Measurements from ENCODE around the gene TACR1.

The TACR1 gene

GRCh38 chr2:75047992-75048625 is 151.2 kb downstream of the TACR1 start:
- DNase-seq (ENCODE audit: low read depth in 2 of 2), result no peak

- no peak for DNase-seq (ENCODE audit: low read depth in 2 of 2)
Observed at GRCh38 chr2:75047189-75047991, 151.9 kb downstream of the TACR1 start.

GRCh38 chr2:75045526-75046050 is 153.7 kb downstream of the TACR1 start:
- DNase-seq (ENCODE audit: low read depth in 2 of 2), result no peak

- DNase-seq (ENCODE audit: low read depth in 2 of 2), result no peak
Observed at GRCh38 chr2:75044291-75044690, 155.0 kb downstream of the TACR1 start.

GRCh38 chr2:75042823-75043222 is 156.5 kb downstream of the TACR1 start:
- DNase-seq (ENCODE audit: low read depth in 2 of 2), result no peak

- no peak for DNase-seq (ENCODE audit: low read depth in 2 of 2)
Observed at GRCh38 chr2:75041731-75042600, 157.4 kb downstream of the TACR1 start.

- DNase-seq (ENCODE audit: low read depth in 2 of 2), result no peak
Observed at GRCh38 chr2:75041226-75041625, 158.1 kb downstream of the TACR1 start.

GRCh38 chr2:75035444-75036353 is 163.6 kb downstream of the TACR1 start:
- DNase-seq (ENCODE audit: low read depth in 2 of 2), result no peak

- DNase-seq (ENCODE audit: low read depth in 2 of 2), result no peak
Observed at GRCh38 chr2:75033516-75033915, 165.8 kb downstream of the TACR1 start.

- DNase-seq (ENCODE audit: low read depth in 2 of 2), result no peak
Observed at GRCh38 chr2:75031906-75032803, 167.2 kb downstream of the TACR1 start.

GRCh38 chr2:75031171-75031570 is 168.1 kb downstream of the TACR1 start:
- no peak for DNase-seq (ENCODE audit: low read depth in 2 of 2)

- no peak for DNase-seq (ENCODE audit: low read depth in 2 of 2)
Observed at GRCh38 chr2:75030218-75031009, 168.9 kb downstream of the TACR1 start.

GRCh38 chr2:75027886-75028285 is 171.4 kb downstream of the TACR1 start:
- DNase-seq (ENCODE audit: low read depth in 2 of 2), result no peak

GRCh38 chr2:75025633-75026380 is 173.5 kb downstream of the TACR1 start:
- no peak for DNase-seq (ENCODE audit: low read depth in 2 of 2)

GRCh38 chr2:75025216-75025615 is 174.1 kb downstream of the TACR1 start:
- no peak for DNase-seq (ENCODE audit: low read depth in 2 of 2)

- no peak for DNase-seq (ENCODE audit: low read depth in 2 of 2)
Observed at GRCh38 chr2:75023666-75024455, 175.5 kb downstream of the TACR1 start.

GRCh38 chr2:75022516-75022915 is 176.8 kb downstream of the TACR1 start:
- no peak for DNase-seq (ENCODE audit: low read depth in 2 of 2)

- DNase-seq (ENCODE audit: low read depth in 2 of 2), result no peak
Observed at GRCh38 chr2:75021672-75022071, 177.6 kb downstream of the TACR1 start.

Data from stimulated activated CD8-positive, alpha-beta memory T cell treated with anti-CD3 and anti-CD28 coated beads, Interleukin-7, amount 100 ng/mL, for 1 hour (primary cell).